Omental fat pad (tissue), 4 donors: ENCODE results near the gene MACROD2. TPM values are rescaled to one million over a fixed set of nuclear protein-coding genes. Genes with fewer than 3 reads are reported as not detected.

Experiments
- ATAC-seq: fragments of 150-250 bp; one replicate; pipeline ENCODE4 v1.9.1; 2016; ENCODE audit warnings: mild to moderate bottlenecking, moderate library complexity; ENCODE audit not compliant: low FRiP score
- DNase-seq: peaks from one replicate; pipeline ENCODE4 v3.0.0-alpha.2; 2019; ENCODE audit warnings: low spot score
- CTCF ChIP-seq, 3 donors: fragments of 450-650 bp; IDR thresholded peaks; one replicate each; pipeline ENCODE4 v1.5.1; 2016 to 2017; ENCODE audit warnings: antibody characterized with exemption in 3 of 3, mild to moderate bottlenecking in 3 of 3, moderate library complexity in 2 of 3
- total RNA-seq, 4 donors: library from RNA; depleted of rRNA; stranded (reverse); fragments of >200 nt; gene quantifications; one replicate each; pipeline ENCODE4 v1.1.0, GENCODE V29; 2016

Gene MACROD2
- total RNA-seq, 4 donors from 2014 or later = 6.8 to 54.1 (median 7.4) TPM

DNA sequence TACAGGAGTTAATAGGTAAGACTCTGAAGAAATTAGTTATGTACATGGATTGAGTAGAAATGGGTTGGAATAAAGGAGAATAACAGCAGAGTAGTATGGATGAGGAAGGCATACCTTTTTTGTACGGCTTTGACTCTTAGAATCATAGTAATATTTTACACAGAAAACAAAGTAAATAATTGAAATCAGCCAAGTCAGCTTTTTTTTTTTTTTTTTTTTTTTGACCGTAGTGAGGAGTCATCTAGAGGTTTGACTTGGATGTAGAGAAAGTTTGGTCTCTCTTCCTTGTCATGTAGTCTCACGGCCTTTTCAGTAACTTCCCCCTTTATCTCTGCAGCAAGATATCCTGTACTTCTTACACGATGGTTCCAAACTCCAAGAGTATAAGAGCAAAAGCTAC, 183.2 kb downstream of the MACROD2 start:
- DNase-seq = no peak
- no peak for TF ChIP-seq CTCF (IDR thresholded peaks at IDR 0.05)
- ATAC-seq = no peak

DNA sequence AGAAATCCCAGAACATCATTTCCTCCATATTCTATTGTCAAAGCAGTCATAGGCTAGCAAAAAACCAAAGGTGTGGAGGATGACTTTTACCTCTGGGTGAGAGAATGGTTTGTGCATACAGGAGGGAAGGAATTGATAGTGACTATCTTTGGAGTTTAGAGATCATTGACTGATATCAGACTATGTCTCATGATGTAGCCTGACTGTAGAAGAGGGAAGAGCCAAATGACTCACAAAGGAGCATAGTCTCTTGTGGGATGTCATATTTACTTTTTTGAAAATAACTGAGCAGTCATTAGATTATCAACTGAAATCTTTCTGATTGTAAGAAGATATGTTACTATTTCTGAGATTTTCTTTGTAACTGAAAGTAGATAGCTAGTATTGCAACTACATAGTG, 183.6 kb downstream of the MACROD2 start:
- TF ChIP-seq CTCF (IDR thresholded peaks at IDR 0.05) = no peak
- ATAC-seq = no peak
- DNase-seq = no peak

DNA sequence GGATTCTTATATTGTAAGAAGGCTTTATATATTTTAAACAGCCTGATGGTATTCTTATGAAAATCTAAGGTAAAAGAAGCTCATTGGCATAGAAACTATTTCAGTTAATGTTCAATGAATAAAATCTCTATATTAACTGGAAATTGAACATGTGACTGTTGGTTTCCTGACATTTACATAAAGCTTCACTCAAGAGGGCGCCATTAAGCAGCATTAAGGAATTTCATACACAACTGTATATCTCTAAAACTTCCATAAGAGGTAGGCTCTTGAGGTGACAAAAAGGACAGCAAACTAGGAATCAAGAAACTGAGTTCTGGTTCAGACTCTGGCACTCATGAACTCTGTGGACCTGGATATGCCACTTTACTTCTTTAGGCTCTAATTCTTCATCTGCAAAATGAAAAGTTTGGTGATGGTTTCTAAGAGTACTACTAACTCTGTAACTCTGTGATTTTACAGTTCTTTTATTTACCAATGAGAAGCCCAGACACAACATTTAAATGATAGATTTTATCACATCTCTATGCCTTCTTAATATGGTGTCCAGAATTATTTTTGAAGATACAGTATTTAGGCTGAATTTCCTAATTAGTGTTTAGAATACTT, 194.6 kb downstream of the MACROD2 start:
- ATAC-seq (no peak), DNase-seq (no peak)
- no peak for TF ChIP-seq CTCF (IDR thresholded peaks at IDR 0.05)

DNA sequence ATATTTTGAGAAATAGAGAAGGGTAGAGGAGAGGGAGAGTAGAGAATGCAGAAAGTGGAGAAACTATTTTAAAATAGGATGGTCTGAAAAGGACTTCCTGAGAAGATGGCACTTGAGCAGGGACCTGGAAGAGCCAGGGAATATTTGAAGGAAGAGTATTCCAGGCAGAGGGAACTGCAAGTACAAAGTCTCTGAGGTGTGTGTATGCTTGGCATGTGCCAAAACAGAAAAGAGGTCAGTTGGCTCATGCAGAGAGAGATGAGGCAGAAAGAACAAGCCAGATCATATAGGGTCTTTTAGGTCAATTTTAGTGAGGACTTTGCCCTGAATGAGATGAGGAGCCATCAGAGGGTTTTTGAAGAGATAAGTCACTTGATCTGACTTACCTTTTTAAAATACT, 196.2 kb downstream of the MACROD2 start:
- TF ChIP-seq CTCF (IDR thresholded peaks at IDR 0.05) = no peak
- ATAC-seq = no peak
- no peak for DNase-seq

- ATAC-seq (no peak), DNase-seq (no peak)
- no peak for TF ChIP-seq CTCF (IDR thresholded peaks at IDR 0.05)
These were observed 198.1 kb downstream of the MACROD2 start for GRCh38 chr20:14193443-14193842.

DNA sequence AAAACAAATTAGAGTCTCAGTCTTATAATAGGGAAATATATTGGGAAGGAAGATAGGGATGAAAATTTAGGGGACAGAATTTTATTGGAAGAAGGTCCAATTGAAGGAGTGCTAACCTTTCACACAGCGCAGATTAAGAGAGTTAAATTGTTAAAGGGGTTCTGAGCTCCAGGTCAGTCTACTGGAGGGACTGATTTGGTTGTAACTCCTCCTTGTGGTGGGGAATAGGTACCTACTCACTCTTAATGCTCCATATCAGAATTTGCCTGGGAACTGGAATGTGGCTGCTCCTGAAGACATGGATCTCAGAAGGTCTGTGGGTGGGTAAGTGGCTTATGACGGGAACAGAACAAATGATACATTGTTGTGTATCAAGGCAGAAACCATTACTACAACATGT, 198.6 kb downstream of the MACROD2 start:
- no peak for TF ChIP-seq CTCF (IDR thresholded peaks at IDR 0.05)
- DNase-seq (no peak), ATAC-seq (no peak)

DNA sequence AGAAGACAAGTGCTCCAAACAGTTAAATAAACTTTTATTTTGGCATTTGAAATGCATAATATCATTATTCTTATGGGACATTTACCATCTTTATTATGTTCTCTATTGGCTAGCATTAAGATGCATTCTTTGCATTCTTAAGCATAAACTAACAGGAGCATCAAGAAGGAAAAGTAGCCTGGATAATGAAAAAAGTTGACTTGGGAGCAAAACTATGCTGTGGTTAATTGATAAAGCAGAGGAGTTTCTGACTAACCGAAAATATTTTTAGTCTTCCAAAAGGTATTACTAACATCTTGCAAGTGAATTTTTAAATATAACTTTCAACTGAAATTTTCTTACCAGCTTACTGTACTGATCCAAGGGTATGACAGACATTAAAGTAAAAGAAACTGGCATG, 201.8 kb downstream of the MACROD2 start:
- ATAC-seq = no peak

More for the DNA sequence above, 201.8 kb downstream of the MACROD2 start:
- no peak for DNase-seq
- TF ChIP-seq CTCF (IDR thresholded peaks at IDR 0.05) = no peak
